CD8-positive, alpha-beta memory T cell (primary cell): ENCODE measurements around the gene NKX1-2. TPM values are rescaled to one million over a fixed set of nuclear protein-coding genes. Genes with fewer than 3 reads are reported as not detected.
A peak's percentile ranks its signal among the peaks of the same experiment; 100 is the strongest.

ENCODE experiments used
- CTCF ChIA-PET: fragments of 350-600 bp; sonication (Branson Sonifier 250); formaldehyde crosslinking; loops from one replicate; lab custom pipeline; 2021; ENCODE audit warnings: antibody characterized with exemption; lab: Charles Lee
- POLR2A ChIA-PET: fragments of 350-600 bp; sonication (Branson Sonifier 250); formaldehyde crosslinking; loops from one replicate; lab custom pipeline; 2021; ENCODE audit warnings: antibody characterized with exemption; lab: Charles Lee
- DNase-seq, 5 donors: peaks; one replicate each; pipeline versions ENCODE4 v3.0.0 to v3.0.0-alpha.2; 2020 to 2022; ENCODE audit warnings: mixed read lengths in 1 of 5
- H3K27ac ChIP-seq: one replicate; pipeline ENCODE4 v1.7.0; 2013; ENCODE audit warnings: low read depth, mild to moderate bottlenecking, low read length, moderate library complexity
- H3K27me3 ChIP-seq: 2 replicates; pipeline ENCODE4 v1.7.0; 2013; ENCODE audit warnings: low read length, mild to moderate bottlenecking; ENCODE audit not compliant: insufficient read depth, poor library complexity, severe bottlenecking
- H3K36me3 ChIP-seq: 2 replicates; pipeline ENCODE4 v1.7.0; 2013; ENCODE audit warnings: mild to moderate bottlenecking, low read length, moderate library complexity; ENCODE audit not compliant: insufficient read depth
- H3K4me1 ChIP-seq: 2 replicates; pipeline ENCODE4 v1.7.0; 2013; ENCODE audit warnings: mild to moderate bottlenecking, low read length, moderate library complexity; ENCODE audit not compliant: insufficient read depth
- H3K4me3 ChIP-seq: 2 replicates; pipeline ENCODE4 v1.7.0; 2013; ENCODE audit warnings: mild to moderate bottlenecking, low read length
- H3K9me3 ChIP-seq: 2 replicates; pipeline ENCODE4 v1.7.0; 2013; ENCODE audit warnings: mild to moderate bottlenecking, low read length
- H3K27ac Mint-ChIP-seq, 8 donors: one replicate each; pipeline ENCODE4 v1.8.0; 2020 to 2021; ENCODE audit warnings: mixed read lengths in 8 of 8, mild to moderate bottlenecking in 6 of 8, inconsistent platforms in 3 of 8, moderate library complexity in 3 of 8
- H3K27me3 Mint-ChIP-seq, 2 donors: one replicate each; pipeline ENCODE4 v1.8.0; 2020 to 2021; ENCODE audit warnings: mixed read lengths in 2 of 2, mild to moderate bottlenecking in 1 of 2, moderate library complexity in 1 of 2
- H3K36me3 Mint-ChIP-seq, 3 donors: one replicate each; pipeline ENCODE4 v1.8.0; 2020 to 2021; ENCODE audit warnings: mixed read lengths in 3 of 3, inconsistent platforms in 1 of 3, mild to moderate bottlenecking in 1 of 3
- H3K4me1 Mint-ChIP-seq, 3 donors: one replicate each; pipeline ENCODE4 v1.8.0; 2020 to 2021; ENCODE audit warnings: mixed read lengths in 3 of 3, inconsistent platforms in 1 of 3, mild to moderate bottlenecking in 1 of 3
- H3K4me3 Mint-ChIP-seq, 7 donors: one replicate each; pipeline ENCODE4 v1.8.0; 2020 to 2021; ENCODE audit warnings: mixed read lengths in 7 of 7, mild to moderate bottlenecking in 6 of 7, moderate library complexity in 4 of 7, inconsistent platforms in 2 of 7
- H3K9me3 Mint-ChIP-seq, 5 donors: one replicate each; pipeline ENCODE4 v1.8.0; 2020 to 2022; ENCODE audit warnings: mixed read lengths in 5 of 5, mild to moderate bottlenecking in 3 of 5, moderate library complexity in 2 of 5, inconsistent platforms in 1 of 5
- polyA plus RNA-seq: library from polyadenylated mRNA; unstranded; fragments of 300-500 nt; fragmentation: Illumina TruSeq; gene quantifications from one replicate; pipeline ENCODE4 v1.2.3, GENCODE V29; 2021
- total RNA-seq, 2 experiments: library from RNA; stranded (reverse); gene quantifications; one replicate each; pipeline ENCODE4 v1.2.3, GENCODE V29; 2021

NKX1-2 gene
- total and polyA plus RNA-seq, 3 experiments from 2014 or later, result not detected

- Mint-ChIP-seq H3K4me1 (peaks cover 23 to 36% (median 27%) of the 10 kb centered on the region in 3 donors), H3K4me3 (peak overlapping the region; percentile 15 to 80 (median 33)), H3K27ac (peak overlapping the region; percentile 7 to 92 (median 78)), H3K27me3 (no peaks in the 10 kb centered on the region), H3K9me3 (no peaks in the 10 kb centered on the region), H3K36me3 (peaks cover 0 to 8% (median 3%) of the 10 kb centered on the region in 3 donors)
- Histone ChIP-seq H3K27ac (no peak overlapping the region), H3K4me3 (peak overlapping the region; percentile 6), H3K4me1 (peaks cover 27% of the 10 kb centered on the region), H3K36me3 (no peaks in the 10 kb centered on the region), H3K27me3 (no peaks in the 10 kb centered on the region), H3K9me3 (no peaks in the 10 kb centered on the region)
- POLR2A ChIA-PET, result no interaction called here
- peak in 1 of 5 donors; percentile 21 for DNase-seq
- CTCF ChIA-PET, result interaction anchor here (1.3 kb wide), 1 partner anchor 76 kb away, joined by 5 read pairs; no protein-coding TSS in a partner anchor
Measured at GRCh38 chr10:124465003-124465776, 15.4 kb upstream of the NKX1-2 start.

- Mint-ChIP-seq H3K9me3 (no peaks in the 10 kb centered on the region), H3K36me3 (peaks cover 0 to 4% (median 3%) of the 10 kb centered on the region in 3 donors), H3K27ac (peak overlapping the region in 6 of 8 donors; percentile 5 to 86 (median 78)), H3K4me3 (peak overlapping the region in 6 of 7 donors; percentile 16 to 80 (median 29)), H3K4me1 (peaks cover 23 to 36% (median 27%) of the 10 kb centered on the region in 3 donors), H3K27me3 (peaks cover 0 to 4% of the 10 kb centered on the region in 2 donors)
- Histone ChIP-seq H3K27me3 (no peaks in the 10 kb centered on the region), H3K9me3 (no peaks in the 10 kb centered on the region), H3K36me3 (no peaks in the 10 kb centered on the region), H3K27ac (no peak overlapping the region), H3K4me3 (no peak overlapping the region), H3K4me1 (peaks cover 27% of the 10 kb centered on the region)
- ChIA-PET POLR2A (no interaction called here), CTCF (interaction anchor here (0.7 to 1.3 kb wide), 3 partner anchors 36 to 190 kb away, joined by 3 to 5 read pairs (median 3); no protein-coding TSS in a partner anchor)
- DNase-seq, result no peak
Measured at GRCh38 chr10:124464028-124464965, 14.5 kb upstream of the NKX1-2 start.

- H3K9me3 Mint-ChIP-seq, result no peaks in the 10 kb centered on the region
- peaks cover 6 to 10% of the 10 kb centered on the region in 2 donors for H3K27me3 Mint-ChIP-seq
- H3K4me1 Mint-ChIP-seq, result peaks cover 23 to 36% (median 27%) of the 10 kb centered on the region in 3 donors
- Histone ChIP-seq H3K27ac (peak overlapping the region; percentile 64), H3K36me3 (no peaks in the 10 kb centered on the region), H3K4me1 (peaks cover 27% of the 10 kb centered on the region), H3K27me3 (no peaks in the 10 kb centered on the region), H3K9me3 (no peaks in the 10 kb centered on the region), H3K4me3 (peak overlapping the region; percentile 74)
- peak overlapping the region; percentile 88 to 96 (median 90) for H3K4me3 Mint-ChIP-seq
- DNase-seq, result no peak
- peaks cover 0 to 3% (median 2%) of the 10 kb centered on the region in 3 donors for H3K36me3 Mint-ChIP-seq
- CTCF ChIA-PET, result interaction anchor here (1.2 to 2.0 kb wide), 4 partner anchors 32 to 283 kb away, joined by 3 to 5 read pairs (median 4); no protein-coding TSS in a partner anchor
- H3K27ac Mint-ChIP-seq, result peak overlapping the region; percentile 56 to 88 (median 84)
- POLR2A ChIA-PET, result interaction anchor here (1.2 to 1.5 kb wide), 3 partner anchors 44 to 1454 kb away, joined by 3 to 6 read pairs (median 3); partner anchors contain the start of gene OAT
Measured at GRCh38 chr10:124462348-124462695, 12.5 kb upstream of the NKX1-2 start.

- H3K4me1 Mint-ChIP-seq, result peaks cover 23 to 34% (median 27%) of the 10 kb centered on the region in 3 donors
- H3K9me3 ChIP-seq, result no peaks in the 10 kb centered on the region
- DNase-seq, result peak; percentile 78 to 87 (median 84)
- peak within 1 kb of the TSS; percentile 56 to 99 (median 96) for H3K27ac Mint-ChIP-seq
- H3K27me3 Mint-ChIP-seq, result peaks cover 8 to 12% of the 10 kb centered on the region in 2 donors
- peak within 1 kb of the TSS; percentile 88 to 96 (median 90) for H3K4me3 Mint-ChIP-seq
- no peaks in the 10 kb centered on the region for H3K36me3 ChIP-seq
- H3K9me3 Mint-ChIP-seq, result no peaks in the 10 kb centered on the region
- POLR2A ChIA-PET, result interaction anchor here (0.9 to 1.5 kb wide), 4 partner anchors 44 to 1454 kb away, joined by 3 to 6 read pairs (median 3); partner anchors contain the start of gene OAT
- H3K4me3 ChIP-seq, result peak within 1 kb of the TSS; percentile 74
- CTCF ChIA-PET, result interaction anchor here (1.2 to 2.0 kb wide), 4 partner anchors 31 to 284 kb away, joined by 3 to 5 read pairs (median 4); no protein-coding TSS in a partner anchor
- H3K27me3 ChIP-seq, result no peaks in the 10 kb centered on the region
- H3K36me3 Mint-ChIP-seq, result peaks cover 0 to 3% (median 2%) of the 10 kb centered on the region in 3 donors
- peaks cover 27% of the 10 kb centered on the region for H3K4me1 ChIP-seq
- H3K27ac ChIP-seq, result peak within 1 kb of the TSS; percentile 64
Measured at GRCh38 chr10:124461642-124462347, 12.0 kb upstream of the NKX1-2 start, which contains the start of gene LHPP. LHPP (plus strand) TSS chr10:124461823; CDS start chr10:124461863, 40 bp downstream.

- no peak for DNase-seq
- Mint-ChIP-seq H3K36me3 (peaks cover 0 to 3% (median 2%) of the 10 kb centered on the region in 3 donors), H3K9me3 (no peaks in the 10 kb centered on the region), H3K27ac (peak overlapping the region in 1 of 8 donors; percentile 46), H3K4me1 (peaks cover 12 to 23% (median 17%) of the 10 kb centered on the region in 3 donors), H3K4me3 (peak overlapping the region in 4 of 7 donors; percentile 15 to 86 (median 80)), H3K27me3 (peaks cover 17 to 27% of the 10 kb centered on the region in 2 donors)
- ChIA-PET POLR2A (interaction anchor here (0.8 kb wide), 1 partner anchor 41 kb away, joined by 3 read pairs; the partner anchor contains the start of gene OAT), CTCF (interaction anchor here (1.4 kb wide), 1 partner anchor 285 kb away, joined by 4 read pairs; the partner anchor contains the start of gene FAM53B)
- Histone ChIP-seq H3K27ac (no peak overlapping the region), H3K27me3 (no peaks in the 10 kb centered on the region), H3K36me3 (no peaks in the 10 kb centered on the region), H3K9me3 (no peaks in the 10 kb centered on the region), H3K4me1 (peaks cover 16% of the 10 kb centered on the region), H3K4me3 (no peak overlapping the region)
Measured at GRCh38 chr10:124460144-124460543, 10.3 kb upstream of the NKX1-2 start.

- H3K36me3 Mint-ChIP-seq, result peaks cover 0 to 3% (median 2%) of the 10 kb centered on the region in 3 donors
- Histone ChIP-seq H3K9me3 (no peaks in the 10 kb centered on the region), H3K27me3 (peaks cover 3% of the 10 kb centered on the region), H3K4me3 (no peak overlapping the region), H3K27ac (no peak overlapping the region), H3K36me3 (no peaks in the 10 kb centered on the region), H3K4me1 (peaks cover 9% of the 10 kb centered on the region)
- ChIA-PET CTCF (no interaction called here), POLR2A (no interaction called here)
- peaks cover 21 to 34% of the 10 kb centered on the region in 2 donors for H3K27me3 Mint-ChIP-seq
- H3K4me3 Mint-ChIP-seq, result no peak overlapping the region
- H3K4me1 Mint-ChIP-seq, result peaks cover 4 to 16% (median 9%) of the 10 kb centered on the region in 3 donors
- no peaks in the 10 kb centered on the region for H3K9me3 Mint-ChIP-seq
- no peak for DNase-seq
- H3K27ac Mint-ChIP-seq, result peak overlapping the region in 1 of 8 donors; percentile 46
Measured at GRCh38 chr10:124459395-124459794, 9.6 kb upstream of the NKX1-2 start.

GRCh38 chr10:124458889-124459288 is 9.1 kb upstream of the NKX1-2 start:
- Mint-ChIP-seq H3K4me1 (peaks cover 2 to 12% (median 5%) of the 10 kb centered on the region in 3 donors), H3K9me3 (no peaks in the 10 kb centered on the region), H3K27ac (peak overlapping the region in 1 of 8 donors; percentile 46), H3K4me3 (no peak overlapping the region), H3K27me3 (peaks cover 26 to 39% of the 10 kb centered on the region in 2 donors), H3K36me3 (peaks cover 0 to 3% (median 2%) of the 10 kb centered on the region in 3 donors)
- H3K9me3 ChIP-seq, result no peaks in the 10 kb centered on the region
- POLR2A ChIA-PET, result no interaction called here
- CTCF ChIA-PET, result no interaction called here
- peaks cover 8% of the 10 kb centered on the region for H3K27me3 ChIP-seq
- peaks cover 7% of the 10 kb centered on the region for H3K4me1 ChIP-seq
- no peaks in the 10 kb centered on the region for H3K36me3 ChIP-seq
- no peak overlapping the region for H3K27ac ChIP-seq
- H3K4me3 ChIP-seq, result no peak overlapping the region
- no peak for DNase-seq
